ENCODE data around the gene UNKL. TPM values are rescaled to one million over a fixed set of nuclear protein-coding genes. Genes with fewer than 3 reads are reported as not detected.

Gene UNKL, protein sequence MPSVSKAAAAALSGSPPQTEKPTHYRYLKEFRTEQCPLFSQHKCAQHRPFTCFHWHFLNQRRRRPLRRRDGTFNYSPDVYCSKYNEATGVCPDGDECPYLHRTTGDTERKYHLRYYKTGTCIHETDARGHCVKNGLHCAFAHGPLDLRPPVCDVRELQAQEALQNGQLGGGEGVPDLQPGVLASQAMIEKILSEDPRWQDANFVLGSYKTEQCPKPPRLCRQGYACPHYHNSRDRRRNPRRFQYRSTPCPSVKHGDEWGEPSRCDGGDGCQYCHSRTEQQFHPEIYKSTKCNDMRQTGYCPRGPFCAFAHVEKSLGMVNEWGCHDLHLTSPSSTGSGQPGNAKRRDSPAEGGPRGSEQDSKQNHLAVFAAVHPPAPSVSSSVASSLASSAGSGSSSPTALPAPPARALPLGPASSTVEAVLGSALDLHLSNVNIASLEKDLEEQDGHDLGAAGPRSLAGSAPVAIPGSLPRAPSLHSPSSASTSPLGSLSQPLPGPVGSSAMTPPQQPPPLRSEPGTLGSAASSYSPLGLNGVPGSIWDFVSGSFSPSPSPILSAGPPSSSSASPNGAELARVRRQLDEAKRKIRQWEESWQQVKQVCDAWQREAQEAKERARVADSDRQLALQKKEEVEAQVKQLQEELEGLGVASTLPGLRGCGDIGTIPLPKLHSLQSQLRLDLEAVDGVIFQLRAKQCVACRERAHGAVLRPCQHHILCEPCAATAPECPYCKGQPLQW
- 6.1 and 25.4 TPM in 2 replicates for total RNA-seq (ENCODE audit: low replicate concordance)

DNA sequence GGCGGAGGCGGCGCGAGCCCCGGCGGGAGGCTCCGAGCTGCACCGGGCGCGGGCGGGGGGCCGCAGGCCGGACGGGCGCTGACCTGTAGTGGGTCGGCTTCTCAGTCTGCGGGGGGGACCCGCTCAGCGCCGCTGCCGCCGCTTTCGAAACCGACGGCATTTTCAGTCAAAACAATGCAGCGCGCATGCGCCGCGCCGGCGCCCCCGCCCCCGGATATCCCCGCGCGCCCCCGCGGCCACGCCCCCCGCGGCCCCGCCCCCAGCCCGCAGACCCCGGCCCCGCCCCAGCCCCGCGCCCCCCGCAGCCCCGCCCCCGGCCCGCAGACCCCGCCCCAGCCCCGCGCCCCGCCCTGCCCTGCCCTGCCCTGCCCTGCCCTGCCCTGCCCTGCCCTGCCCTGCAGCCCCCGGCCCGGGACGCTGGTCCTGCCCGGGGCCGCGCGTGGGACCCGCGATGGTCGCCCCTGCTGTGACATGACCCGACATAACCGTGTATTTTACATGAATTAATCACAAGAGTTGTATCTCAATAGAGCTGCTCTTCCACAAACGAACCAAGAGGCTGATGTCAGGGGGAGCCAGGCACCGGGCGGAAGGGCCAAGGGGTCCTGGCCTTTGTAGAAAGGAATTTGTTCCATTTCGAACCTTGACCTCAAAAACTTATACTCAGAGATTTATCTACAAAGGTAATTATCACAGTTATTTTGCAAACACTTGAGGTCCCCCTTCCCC is at the start of gene UNKL:
UNKL (minus strand) TSS at position 173 of the 729 bp plus-strand sequence; CDS start at position 160, 13 bp downstream.
- Mint-ChIP-seq H3K36me3 (no peaks in the 10 kb centered on the region), H3K4me3 (peak within 1 kb of the TSS; percentile 91), H3K4me1 (peaks cover 8% of the 10 kb centered on the region), H3K27me3 (ENCODE audit: insufficient read depth, low read depth) (peaks cover 11% of the 10 kb centered on the region), H3K9me3 (no peaks in the 10 kb centered on the region), H3K27ac (no peak within 1 kb of the TSS)
- H3K9me3 ChIP-seq (ENCODE audit: low read depth): no peaks in the 10 kb centered on the region
- H3K9ac ChIP-seq: peak within 1 kb of the TSS; percentile 55
- H3K4me3 ChIP-seq: peak within 1 kb of the TSS; percentile 97
- DNase-seq (ENCODE audit: low spot score): peak; percentile 91
- peaks cover 14% of the 10 kb centered on the region for H4K20me1 ChIP-seq (ENCODE audit: low read depth)
- H3K27ac ChIP-seq: no peak within 1 kb of the TSS
- no peaks in the 10 kb centered on the region for H3K36me3 ChIP-seq
- peak within 1 kb of the TSS; percentile 85 for H3K4me2 ChIP-seq
- peaks cover 4% of the 10 kb centered on the region for H3K4me1 ChIP-seq
- no peaks in the 10 kb centered on the region for H3K27me3 ChIP-seq
- peak within 1 kb of the TSS; percentile 29 for H2AFZ ChIP-seq (replicated peaks)
- TF ChIP-seq, protein P1, sequence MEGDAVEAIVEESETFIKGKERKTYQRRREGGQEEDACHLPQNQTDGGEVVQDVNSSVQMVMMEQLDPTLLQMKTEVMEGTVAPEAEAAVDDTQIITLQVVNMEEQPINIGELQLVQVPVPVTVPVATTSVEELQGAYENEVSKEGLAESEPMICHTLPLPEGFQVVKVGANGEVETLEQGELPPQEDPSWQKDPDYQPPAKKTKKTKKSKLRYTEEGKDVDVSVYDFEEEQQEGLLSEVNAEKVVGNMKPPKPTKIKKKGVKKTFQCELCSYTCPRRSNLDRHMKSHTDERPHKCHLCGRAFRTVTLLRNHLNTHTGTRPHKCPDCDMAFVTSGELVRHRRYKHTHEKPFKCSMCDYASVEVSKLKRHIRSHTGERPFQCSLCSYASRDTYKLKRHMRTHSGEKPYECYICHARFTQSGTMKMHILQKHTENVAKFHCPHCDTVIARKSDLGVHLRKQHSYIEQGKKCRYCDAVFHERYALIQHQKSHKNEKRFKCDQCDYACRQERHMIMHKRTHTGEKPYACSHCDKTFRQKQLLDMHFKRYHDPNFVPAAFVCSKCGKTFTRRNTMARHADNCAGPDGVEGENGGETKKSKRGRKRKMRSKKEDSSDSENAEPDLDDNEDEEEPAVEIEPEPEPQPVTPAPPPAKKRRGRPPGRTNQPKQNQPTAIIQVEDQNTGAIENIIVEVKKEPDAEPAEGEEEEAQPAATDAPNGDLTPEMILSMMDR (IDR thresholded peaks at IDR 0.05): no peak
- TF ChIP-seq EZH2 (IDR thresholded peaks at IDR 0.05) (no peak), EZH2phosphoT487 (IDR thresholded peaks at IDR 0.05) (no peak)
- peaks cover 32% of the 10 kb centered on the region for H3K79me2 ChIP-seq (ENCODE audit: low read depth)
- H3F3A ChIP-seq (ENCODE audit: low read depth): peaks cover 23% of the 10 kb centered on the region

DNA sequence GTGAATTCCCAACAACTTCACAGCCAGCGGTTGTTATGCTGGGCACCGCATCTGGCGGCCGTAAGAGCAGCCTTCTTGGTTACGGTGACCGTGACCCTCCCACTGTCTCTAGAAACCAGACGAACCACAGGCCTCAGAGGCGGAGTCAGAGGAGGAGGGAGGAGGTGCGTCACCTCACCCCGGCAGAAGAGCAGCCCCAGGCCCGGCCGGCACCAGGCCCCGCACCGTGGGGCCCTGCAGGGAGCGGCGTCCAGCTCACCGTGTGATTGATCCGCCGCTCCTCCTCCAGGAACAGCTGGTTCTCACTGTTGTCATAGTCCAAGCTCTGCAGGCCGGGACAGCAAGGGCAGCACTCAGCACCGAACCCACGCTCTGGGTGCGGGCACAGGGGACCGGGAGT is 46.6 kb upstream of the UNKL start:
- Histone ChIP-seq H3K4me1 (no peaks in the 10 kb centered on the region), H3K9ac (no peak overlapping the region), H3K9me3 (ENCODE audit: low read depth) (no peaks in the 10 kb centered on the region), H4K20me1 (ENCODE audit: low read depth) (no peaks in the 10 kb centered on the region), H3K4me3 (no peak overlapping the region), H3K79me2 (ENCODE audit: low read depth) (no peaks in the 10 kb centered on the region), H3K4me2 (no peak overlapping the region), H3K36me3 (no peaks in the 10 kb centered on the region), H3K27me3 (no peaks in the 10 kb centered on the region), H2AFZ (replicated peaks) (no peak overlapping the region), H3F3A (ENCODE audit: low read depth) (no peaks in the 10 kb centered on the region), H3K27ac (no peak overlapping the region)
- Mint-ChIP-seq H3K4me3 (no peak overlapping the region), H3K27ac (no peak overlapping the region), H3K27me3 (ENCODE audit: insufficient read depth, low read depth) (peaks cover 5% of the 10 kb centered on the region), H3K36me3 (peaks cover 2% of the 10 kb centered on the region), H3K9me3 (no peaks in the 10 kb centered on the region), H3K4me1 (no peaks in the 10 kb centered on the region)
- TF ChIP-seq, protein P1 (IDR thresholded peaks at IDR 0.05): no peak
- TF ChIP-seq EZH2phosphoT487 (IDR thresholded peaks at IDR 0.05): no peak
- no peak for TF ChIP-seq EZH2 (IDR thresholded peaks at IDR 0.05)
- DNase-seq (ENCODE audit: low spot score): no peak

DNA sequence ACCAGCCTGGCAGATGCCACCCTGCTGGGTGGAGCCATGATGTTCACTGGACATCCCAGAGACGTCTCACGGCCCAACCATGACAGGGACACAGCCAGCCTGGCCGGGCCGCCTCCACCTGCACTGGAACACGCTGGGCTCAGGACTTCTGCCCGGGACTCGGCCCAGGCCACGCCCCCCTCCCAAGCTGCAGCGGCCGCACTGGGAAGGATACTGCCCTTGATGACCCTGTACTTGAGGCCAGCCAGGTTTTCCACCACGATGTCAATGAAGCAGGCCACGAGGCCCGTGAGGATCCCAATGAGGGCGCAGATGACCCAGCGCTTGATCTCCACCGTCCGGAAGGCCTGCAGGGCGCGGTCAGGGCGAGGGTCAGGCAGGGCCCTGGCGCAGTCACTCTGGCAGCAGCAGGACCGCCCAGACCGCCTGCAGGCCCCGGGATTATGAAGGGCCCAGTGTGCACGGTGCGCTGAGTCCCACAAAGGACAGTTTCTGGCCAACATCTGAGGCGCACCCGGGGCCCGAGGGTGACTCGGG is 46.2 kb upstream of the UNKL start:
- Mint-ChIP-seq H3K9me3 (no peaks in the 10 kb centered on the region), H3K27ac (no peak overlapping the region), H3K4me3 (no peak overlapping the region), H3K27me3 (ENCODE audit: insufficient read depth, low read depth) (peaks cover 5% of the 10 kb centered on the region), H3K4me1 (no peaks in the 10 kb centered on the region), H3K36me3 (peaks cover 2% of the 10 kb centered on the region)
- Histone ChIP-seq H3K36me3 (no peaks in the 10 kb centered on the region), H3K27ac (no peak overlapping the region), H3K79me2 (ENCODE audit: low read depth) (no peaks in the 10 kb centered on the region), H2AFZ (replicated peaks) (no peak overlapping the region), H3K4me2 (no peak overlapping the region), H3F3A (ENCODE audit: low read depth) (no peaks in the 10 kb centered on the region), H3K4me1 (no peaks in the 10 kb centered on the region), H3K27me3 (no peaks in the 10 kb centered on the region), H4K20me1 (ENCODE audit: low read depth) (no peaks in the 10 kb centered on the region), H3K9ac (no peak overlapping the region), H3K4me3 (no peak overlapping the region), H3K9me3 (ENCODE audit: low read depth) (no peaks in the 10 kb centered on the region)
- TF ChIP-seq, protein P1 (IDR thresholded peaks at IDR 0.05): no peak
- TF ChIP-seq EZH2 (IDR thresholded peaks at IDR 0.05): no peak
- TF ChIP-seq EZH2phosphoT487 (IDR thresholded peaks at IDR 0.05): no peak
- no peak for DNase-seq (ENCODE audit: low spot score)

Data from neural progenitor cell (in vitro differentiated cells).